Measurements from ENCODE around the gene AP1S1.

DNA sequence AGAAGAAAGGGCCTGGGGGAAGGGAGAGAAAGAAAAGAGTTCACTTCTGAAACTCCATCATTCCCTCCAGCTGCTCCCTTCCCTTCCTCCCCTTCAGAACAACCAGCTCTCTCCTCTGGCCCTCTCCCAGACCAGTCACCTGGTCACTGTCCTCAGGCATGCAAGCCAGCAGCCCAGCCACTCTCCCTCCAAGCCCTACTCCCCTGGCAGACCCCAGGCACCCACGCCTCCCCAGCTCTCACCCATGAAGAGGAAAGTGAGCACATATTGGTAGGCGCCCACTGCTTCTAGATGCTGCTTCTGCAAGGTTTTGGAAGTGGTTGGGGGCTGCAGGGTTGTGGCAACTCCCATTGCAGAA lies 46.2 kb downstream of the AP1S1 start:
- TF ChIP-seq, protein P1, sequence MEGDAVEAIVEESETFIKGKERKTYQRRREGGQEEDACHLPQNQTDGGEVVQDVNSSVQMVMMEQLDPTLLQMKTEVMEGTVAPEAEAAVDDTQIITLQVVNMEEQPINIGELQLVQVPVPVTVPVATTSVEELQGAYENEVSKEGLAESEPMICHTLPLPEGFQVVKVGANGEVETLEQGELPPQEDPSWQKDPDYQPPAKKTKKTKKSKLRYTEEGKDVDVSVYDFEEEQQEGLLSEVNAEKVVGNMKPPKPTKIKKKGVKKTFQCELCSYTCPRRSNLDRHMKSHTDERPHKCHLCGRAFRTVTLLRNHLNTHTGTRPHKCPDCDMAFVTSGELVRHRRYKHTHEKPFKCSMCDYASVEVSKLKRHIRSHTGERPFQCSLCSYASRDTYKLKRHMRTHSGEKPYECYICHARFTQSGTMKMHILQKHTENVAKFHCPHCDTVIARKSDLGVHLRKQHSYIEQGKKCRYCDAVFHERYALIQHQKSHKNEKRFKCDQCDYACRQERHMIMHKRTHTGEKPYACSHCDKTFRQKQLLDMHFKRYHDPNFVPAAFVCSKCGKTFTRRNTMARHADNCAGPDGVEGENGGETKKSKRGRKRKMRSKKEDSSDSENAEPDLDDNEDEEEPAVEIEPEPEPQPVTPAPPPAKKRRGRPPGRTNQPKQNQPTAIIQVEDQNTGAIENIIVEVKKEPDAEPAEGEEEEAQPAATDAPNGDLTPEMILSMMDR (IDR thresholded peaks at IDR 0.05; ENCODE audit: low read length): no peak
- TF ChIP-seq EZH2 (optimal IDR thresholded peaks at IDR 0.05; ENCODE audit: low read depth, low read length): no peak
